PC-9 (cell line): ENCODE measurements around the gene SHBG. TPM values are rescaled to one million over a fixed set of nuclear protein-coding genes. Genes with fewer than 3 reads are reported as not detected.

Source experiments
- BruUV-seq: library from RNA; stranded (reverse); fragments of 400-500 nt; replicated peaks from 2 replicates; lab custom pipeline; 2021; lab: Mats Ljungman, UMichigan
- CTCF ChIA-PET: fragments of 300-600 bp; sonication (Branson Sonifier 250); formaldehyde crosslinking; loops from one replicate; lab custom pipeline; 2022; ENCODE audit warnings: antibody characterized with exemption; lab: Charles Lee
- POLR2A ChIA-PET: fragments of 300-600 bp; sonication (Branson Sonifier 250); formaldehyde crosslinking; loops from one replicate; lab custom pipeline; 2022; ENCODE audit warnings: antibody characterized with exemption; ENCODE audit not compliant: unreplicated experiment; lab: Charles Lee
- DNase-seq, 2 experiments: peaks; one replicate each; pipeline versions ENCODE4 v3.0.0 to v3.0.0-alpha.2; 2015 to 2022; ENCODE audit warnings: mixed read lengths in 1 of 2
- H2AFZ ChIP-seq: fragments of 200-600 bp; sonication (generic); 2 replicates; pipeline ENCODE4 v1.8.1; 2017; ENCODE audit warnings: antibody characterized with exemption
- H3F3A ChIP-seq: fragments of 200-600 bp; sonication (generic); 2 replicates; pipeline ENCODE4 v1.8.1; 2017; ENCODE audit warnings: antibody characterized with exemption, mild to moderate bottlenecking, low read depth; ENCODE audit not compliant: insufficient read depth
- H3K27ac ChIP-seq: fragments of 200-600 bp; sonication (generic); 2 replicates; pipeline ENCODE4 v1.6.1; 2016; ENCODE audit warnings: mixed run types
- H3K27me3 ChIP-seq: fragments of 200-600 bp; sonication (generic); 2 replicates; pipeline ENCODE4 v1.6.1; 2016; ENCODE audit warnings: low read depth, mixed run types; ENCODE audit not compliant: insufficient read depth
- H3K36me3 ChIP-seq: fragments of 200-600 bp; sonication (generic); 2 replicates; pipeline ENCODE4 v1.6.1; 2016; ENCODE audit warnings: low read depth, mixed run types
- H3K4me1 ChIP-seq: fragments of 200-600 bp; sonication (generic); replicated peaks from 2 replicates; pipeline ENCODE4 v1.6.1; 2016; ENCODE audit warnings: mixed run types; ENCODE audit not compliant: insufficient read depth
- H3K4me2 ChIP-seq: fragments of 200-600 bp; sonication (generic); 2 replicates; pipeline ENCODE4 v1.6.1; 2017; ENCODE audit warnings: mixed run types
- H3K4me3 ChIP-seq: fragments of 200-600 bp; sonication (generic); 2 replicates; pipeline ENCODE4 v1.6.1; 2016; ENCODE audit warnings: mixed run types
- H3K79me2 ChIP-seq: fragments of 200-600 bp; sonication (generic); 2 replicates; pipeline ENCODE4 v1.6.1; 2017; ENCODE audit warnings: low read depth, mixed run types
- H3K9me2 ChIP-seq: fragments of 200-600 bp; sonication (generic); 2 replicates; pipeline ENCODE4 v1.8.1; 2017; ENCODE audit warnings: mild to moderate bottlenecking; ENCODE audit not compliant: insufficient read depth
- H3K9me3 ChIP-seq: fragments of 200-600 bp; sonication (generic); 2 replicates; pipeline ENCODE4 v1.8.1; 2016; ENCODE audit warnings: low read depth; ENCODE audit not compliant: insufficient read depth
- H4K20me1 ChIP-seq: fragments of 200-600 bp; sonication (generic); 2 replicates; pipeline ENCODE4 v1.8.1; 2017; ENCODE audit not compliant: insufficient read depth
- EZH2 ChIP-seq: fragments of 200-600 bp; sonication (generic); IDR thresholded peaks from 2 replicates; pipeline ENCODE4 v1.8.0; 2017; ENCODE audit warnings: antibody characterized with exemption, low read depth
- intact Hi-C: fragments of 100-400 bp; cut with micrococcal nuclease; formaldehyde crosslinking; loops from one replicate; pipeline ENCODE4 v1.10.0; 2022; ENCODE audit not compliant: unreplicated experiment
- total RNA-seq: library from RNA; stranded (reverse); gene quantifications from 2 replicates; pipeline ENCODE4 v1.2.3, GENCODE V29; 2021
- TF ChIP-seq, protein P1 (sequence below): fragments of 200-600 bp; sonication (generic); conservative IDR thresholded peaks from 2 replicates; pipeline ENCODE4 v1.6.1; 2017; ENCODE audit warnings: mixed run types, antibody characterized with exemption, mild to moderate bottlenecking, moderate library complexity

Gene SHBG
- total RNA-seq, 1 experiment from 2014 or later = 0.52 TPM

DNA sequence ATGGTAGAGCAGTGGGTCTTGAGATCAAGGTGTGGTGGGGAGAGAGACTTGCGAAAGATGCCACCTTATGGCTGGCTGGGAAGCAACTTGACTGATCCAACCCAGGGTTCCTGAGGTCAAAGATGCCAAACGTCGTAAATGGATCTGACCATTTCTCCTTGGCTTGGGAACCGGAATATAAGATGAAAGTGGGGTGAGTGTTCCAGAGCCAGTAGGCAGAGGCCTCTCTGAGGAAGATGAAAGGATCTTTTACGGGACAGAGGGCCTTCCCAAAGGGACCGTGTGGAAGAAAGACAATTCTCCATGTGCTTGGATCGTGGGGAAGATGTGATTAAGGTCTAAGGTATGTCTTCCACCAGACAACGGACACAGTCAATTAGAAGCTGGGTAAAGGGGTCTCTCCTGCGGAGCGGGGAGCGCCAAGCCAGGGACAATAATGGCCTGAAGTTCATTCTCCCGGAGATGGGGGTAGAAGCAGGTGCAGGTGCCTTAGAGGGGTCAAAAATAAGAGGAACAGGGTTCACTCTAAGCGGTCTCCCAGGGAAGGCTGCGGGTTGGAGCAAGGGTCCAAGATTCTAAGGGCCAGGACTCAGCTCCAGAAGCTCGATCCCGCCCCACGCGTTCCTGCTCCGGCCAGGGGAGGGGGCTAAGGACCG is 16.0 kb upstream of the SHBG start:
- TF ChIP-seq, protein P1, sequence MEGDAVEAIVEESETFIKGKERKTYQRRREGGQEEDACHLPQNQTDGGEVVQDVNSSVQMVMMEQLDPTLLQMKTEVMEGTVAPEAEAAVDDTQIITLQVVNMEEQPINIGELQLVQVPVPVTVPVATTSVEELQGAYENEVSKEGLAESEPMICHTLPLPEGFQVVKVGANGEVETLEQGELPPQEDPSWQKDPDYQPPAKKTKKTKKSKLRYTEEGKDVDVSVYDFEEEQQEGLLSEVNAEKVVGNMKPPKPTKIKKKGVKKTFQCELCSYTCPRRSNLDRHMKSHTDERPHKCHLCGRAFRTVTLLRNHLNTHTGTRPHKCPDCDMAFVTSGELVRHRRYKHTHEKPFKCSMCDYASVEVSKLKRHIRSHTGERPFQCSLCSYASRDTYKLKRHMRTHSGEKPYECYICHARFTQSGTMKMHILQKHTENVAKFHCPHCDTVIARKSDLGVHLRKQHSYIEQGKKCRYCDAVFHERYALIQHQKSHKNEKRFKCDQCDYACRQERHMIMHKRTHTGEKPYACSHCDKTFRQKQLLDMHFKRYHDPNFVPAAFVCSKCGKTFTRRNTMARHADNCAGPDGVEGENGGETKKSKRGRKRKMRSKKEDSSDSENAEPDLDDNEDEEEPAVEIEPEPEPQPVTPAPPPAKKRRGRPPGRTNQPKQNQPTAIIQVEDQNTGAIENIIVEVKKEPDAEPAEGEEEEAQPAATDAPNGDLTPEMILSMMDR = no peak
- TF ChIP-seq EZH2 = no peak
- POLR2A ChIA-PET = interaction anchor here (0.6 to 0.7 kb wide), 2 partner anchors 73 to 228 kb away, joined by 3 to 13 read pairs; partner anchors contain the start of gene TP53
- peaks cover 22% of the 10 kb centered on the region for H3K4me1 ChIP-seq
- no peaks in the 10 kb centered on the region for H3K36me3 ChIP-seq
- no peaks in the 10 kb centered on the region for H3F3A ChIP-seq
- H3K9me3 ChIP-seq = no peaks in the 10 kb centered on the region
- no peaks in the 10 kb centered on the region; the same call in 1 of the 2 replicates for H4K20me1 ChIP-seq
- peak overlapping the region; percentile 44 for H3K27ac ChIP-seq
- CTCF ChIA-PET = interaction anchor here (0.5 to 1.6 kb wide), 4 partner anchors 12 to 99 kb away, joined by 3 to 7 read pairs (median 3); partner anchors contain the start of gene TP53
- no peaks in the 10 kb centered on the region for H3K9me2 ChIP-seq
- intact Hi-C loops = loop anchor here (2.0 kb wide), 1 partner anchor 41 kb away; no protein-coding TSS in a partner anchor
- H3K27me3 ChIP-seq = no peaks in the 10 kb centered on the region
- H2AFZ ChIP-seq = peak overlapping the region; percentile 24
- peak overlapping the region; percentile 89 for H3K4me3 ChIP-seq
- peak in 1 of 2 experiments; percentile 22 for DNase-seq
- peaks cover 51% of the 10 kb centered on the region for H3K79me2 ChIP-seq
- H3K4me2 ChIP-seq = peak overlapping the region; percentile 76
- TSS peak; percentile 46 for BruUV-seq

DNA sequence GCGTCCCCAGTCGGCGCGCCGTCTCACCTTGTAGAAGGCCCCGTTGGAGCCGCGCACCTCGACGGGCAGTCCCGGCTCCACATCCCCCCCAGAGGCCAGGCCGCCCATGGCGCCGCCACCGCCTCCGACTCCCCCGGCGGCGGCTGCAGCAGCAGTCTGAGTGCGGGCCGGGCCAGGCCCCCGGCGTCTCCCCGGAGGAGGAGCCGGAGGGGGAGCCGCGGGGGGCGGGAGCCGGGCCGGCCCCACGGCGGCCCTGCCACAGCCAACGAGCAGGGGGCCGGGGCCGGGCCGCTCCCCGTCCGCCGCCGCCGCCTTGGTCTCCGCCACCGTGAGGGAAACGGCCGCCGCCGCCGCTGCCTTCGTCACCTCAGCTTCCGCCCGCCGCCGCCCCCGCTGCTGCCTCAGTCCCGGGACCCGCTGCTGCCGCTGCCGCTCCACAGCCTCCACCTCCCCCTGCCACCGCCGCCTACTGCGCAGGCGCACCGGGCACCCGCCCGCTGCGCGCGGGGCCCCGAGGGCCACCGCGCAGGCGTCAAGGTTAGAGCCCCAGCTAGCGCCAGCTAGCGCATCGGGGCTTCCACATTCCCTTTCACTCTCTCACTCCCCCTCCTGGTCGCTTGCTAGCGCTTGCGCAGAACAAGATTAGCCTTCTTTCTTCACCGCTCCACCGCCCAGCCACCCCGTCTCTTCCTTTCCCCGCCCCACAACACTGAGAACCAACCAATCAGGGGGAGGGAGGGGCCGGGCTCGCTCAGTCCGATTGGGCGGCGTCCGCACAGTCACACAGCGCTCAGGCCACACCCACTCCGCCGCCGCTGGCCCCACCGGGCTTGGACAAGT is 15.3 kb upstream of the SHBG start, which contains the start of gene FXR2:
Gene FXR2 (minus strand): TSS at position 473 of the 840 bp plus-strand sequence. CDS start 365 bp downstream, at position 108.
- Histone ChIP-seq H3K9me3 (no peaks in the 10 kb centered on the region), H3K4me2 (peak within 1 kb of the TSS; percentile 76), H3K27ac (peak within 1 kb of the TSS; percentile 73), H3F3A (no peaks in the 10 kb centered on the region), H3K79me2 (peaks cover 44% of the 10 kb centered on the region), H2AFZ (peak within 1 kb of the TSS; percentile 71), H4K20me1 (no peaks in the 10 kb centered on the region; the same call in 1 of the 2 replicates), H3K27me3 (no peaks in the 10 kb centered on the region), H3K4me3 (peak within 1 kb of the TSS; percentile 89), H3K4me1 (peaks cover 22% of the 10 kb centered on the region), H3K9me2 (no peaks in the 10 kb centered on the region), H3K36me3 (no peaks in the 10 kb centered on the region)
- TF ChIP-seq, protein P1 = peak; percentile 54; the same call in 1 of the 2 replicates
- no peak for TF ChIP-seq EZH2
- ChIA-PET POLR2A (interaction anchor here (0.5 to 1.4 kb wide), 18 partner anchors 9 to 574 kb away, joined by 3 to 22 read pairs (median 6); partner anchors contain the start of genes ALOX12B, MPDU1, PLSCR3 and SAT2), CTCF (interaction anchor here (0.5 to 1.6 kb wide), 11 partner anchors 12 to 210 kb away, joined by 3 to 9 read pairs (median 6); partner anchors contain the start of gene TP53)
- BruUV-seq = no TSS peak
- intact Hi-C loops = loop anchor here (1.0 to 2.0 kb wide), 3 partner anchors 24 to 72 kb away; partner anchors contain the start of gene SOX15
- peak; percentile 94 to 100 for DNase-seq
